GM10248 (cell line): Measurements from ENCODE around the gene ATP5IF1.

ENCODE experiments used
- CTCF ChIA-PET: fragments of 300-600 bp; sonication (Branson Sonifier 250); formaldehyde crosslinking; extraction: SDS; loops from one replicate; lab custom pipeline; 2021; ENCODE audit warnings: antibody characterized with exemption; lab: Yijun Ruan, JAX
- POLR2A ChIA-PET: fragments of 350-650 bp; sonication (Branson Sonifier 250); formaldehyde crosslinking; extraction: SDS; loops from one replicate; lab custom pipeline; 2020; ENCODE audit warnings: antibody characterized with exemption; lab: Yijun Ruan, JAX
- DNase-seq: peaks from one replicate; pipeline ENCODE4 v3.0.0; 2012; ENCODE audit errors: extremely low spot score
- TF ChIP-seq, protein P1 (sequence below): IDR thresholded peaks from 2 replicates; pipeline ENCODE4 v1.5.1; 2012; ENCODE audit warnings: mild to moderate bottlenecking, low read depth; ENCODE audit errors: extremely low read depth, missing control alignments, control extremely low read depth

The ATP5IF1 gene

GRCh38 chr1:28205243-28205642, 30.7 kb upstream of the ATP5IF1 start:
- no peak for DNase-seq
- TF ChIP-seq, protein P1, sequence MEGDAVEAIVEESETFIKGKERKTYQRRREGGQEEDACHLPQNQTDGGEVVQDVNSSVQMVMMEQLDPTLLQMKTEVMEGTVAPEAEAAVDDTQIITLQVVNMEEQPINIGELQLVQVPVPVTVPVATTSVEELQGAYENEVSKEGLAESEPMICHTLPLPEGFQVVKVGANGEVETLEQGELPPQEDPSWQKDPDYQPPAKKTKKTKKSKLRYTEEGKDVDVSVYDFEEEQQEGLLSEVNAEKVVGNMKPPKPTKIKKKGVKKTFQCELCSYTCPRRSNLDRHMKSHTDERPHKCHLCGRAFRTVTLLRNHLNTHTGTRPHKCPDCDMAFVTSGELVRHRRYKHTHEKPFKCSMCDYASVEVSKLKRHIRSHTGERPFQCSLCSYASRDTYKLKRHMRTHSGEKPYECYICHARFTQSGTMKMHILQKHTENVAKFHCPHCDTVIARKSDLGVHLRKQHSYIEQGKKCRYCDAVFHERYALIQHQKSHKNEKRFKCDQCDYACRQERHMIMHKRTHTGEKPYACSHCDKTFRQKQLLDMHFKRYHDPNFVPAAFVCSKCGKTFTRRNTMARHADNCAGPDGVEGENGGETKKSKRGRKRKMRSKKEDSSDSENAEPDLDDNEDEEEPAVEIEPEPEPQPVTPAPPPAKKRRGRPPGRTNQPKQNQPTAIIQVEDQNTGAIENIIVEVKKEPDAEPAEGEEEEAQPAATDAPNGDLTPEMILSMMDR = no peak
- ChIA-PET CTCF (interaction anchor here (0.8 to 11.4 kb wide), 4 partner anchors 9 to 265 kb away, joined by 3 to 247 read pairs (median 6); partner anchors contain the start of gene EYA3), POLR2A (interaction anchor here (0.6 kb wide), 1 partner anchor 438 kb away, joined by 4 read pairs; no protein-coding TSS in a partner anchor)

DNA sequence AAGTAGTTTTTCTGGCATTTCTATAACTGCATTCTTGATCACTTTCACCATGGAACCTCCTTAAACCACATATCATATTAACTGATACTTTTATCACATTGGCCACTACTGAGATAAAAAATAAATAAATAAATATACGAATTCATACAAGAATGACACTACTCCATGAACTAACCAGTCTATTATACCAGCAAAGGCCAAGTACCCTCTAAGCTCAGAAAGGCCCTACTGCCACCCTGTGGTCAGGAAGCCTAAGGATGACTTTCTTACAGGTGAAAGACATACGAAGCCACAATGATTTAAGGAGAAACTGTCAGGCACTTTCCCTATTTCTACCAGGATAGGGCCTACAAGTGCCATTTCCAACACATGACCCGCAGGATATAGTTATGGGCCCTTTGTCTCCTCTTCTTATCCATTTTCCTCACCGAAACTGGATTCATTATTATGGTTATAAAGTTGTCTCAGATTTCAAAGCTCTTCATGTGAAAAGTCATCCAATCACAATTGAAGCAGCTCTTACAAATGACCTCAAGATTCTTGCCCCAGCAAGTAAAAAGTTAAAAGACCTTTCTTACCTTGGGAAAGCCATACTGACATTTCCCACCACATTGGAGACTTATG, 27.0 kb upstream of the ATP5IF1 start:
- TF ChIP-seq, protein P1 = peak; percentile 74
- DNase-seq = peak; percentile 63
- ChIA-PET CTCF (interaction anchor here (0.7 to 11.4 kb wide), 44 partner anchors 9 to 668 kb away, joined by 3 to 247 read pairs (median 4); partner anchors contain the start of genes EYA3, PPP1R8 and XKR8), POLR2A (interaction anchor here (2.1 kb wide), 1 partner anchor 117 kb away, joined by 5 read pairs; no protein-coding TSS in a partner anchor)

DNA sequence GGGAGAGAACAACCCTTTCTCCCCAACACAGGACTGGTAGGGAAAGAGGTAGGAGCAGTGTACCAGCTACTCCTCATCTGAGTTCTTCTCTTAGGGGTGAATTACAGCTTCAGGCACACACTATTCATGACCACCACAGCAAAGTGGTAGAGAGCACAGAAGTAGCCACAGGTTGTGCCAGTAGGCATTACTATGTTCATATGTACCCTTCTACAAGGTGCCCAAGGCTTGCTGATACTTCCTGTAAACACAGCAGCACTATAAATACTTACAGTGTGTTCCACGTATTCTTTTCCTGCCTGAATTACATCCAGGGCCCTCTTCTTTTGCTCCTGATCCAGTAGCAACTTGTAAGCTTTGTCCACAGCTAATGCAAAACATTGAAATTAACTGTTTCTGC, 26.2 kb upstream of the ATP5IF1 start:
- TF ChIP-seq, protein P1 = no peak
- no peak for DNase-seq
- ChIA-PET POLR2A (interaction anchor here (2.1 kb wide), 1 partner anchor 118 kb away, joined by 5 read pairs; no protein-coding TSS in a partner anchor), CTCF (interaction anchor here (0.7 to 11.4 kb wide), 38 partner anchors 8 to 667 kb away, joined by 3 to 247 read pairs (median 6); partner anchors contain the start of genes EYA3 and XKR8)

DNA sequence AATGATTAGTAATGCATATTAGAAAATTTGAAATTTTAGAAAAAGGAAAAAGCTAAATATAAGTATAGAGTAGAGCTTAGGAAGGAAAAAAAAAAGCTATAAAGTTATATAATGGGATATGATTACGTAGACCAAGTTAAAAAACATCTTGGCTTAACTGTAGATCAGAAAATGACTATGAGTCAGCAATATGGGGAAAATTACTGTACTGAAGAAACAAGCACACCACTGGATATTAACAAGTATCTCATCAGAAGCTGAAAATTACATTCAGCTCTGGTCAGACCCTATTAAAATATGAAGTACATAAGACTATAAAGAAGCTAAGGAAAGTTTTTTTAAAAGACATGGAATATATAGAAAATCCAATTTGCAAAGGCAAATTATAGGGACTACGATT, 22.6 kb upstream of the ATP5IF1 start:
- ChIA-PET POLR2A (interaction anchor here (0.7 kb wide), 1 partner anchor 52 kb away, joined by 3 read pairs; no protein-coding TSS in a partner anchor), CTCF (interaction anchor here (0.7 to 11.4 kb wide), 6 partner anchors 12 to 356 kb away, joined by 3 to 247 read pairs (median 3); partner anchors contain the start of gene EYA3)
- TF ChIP-seq, protein P1 = no peak
- no peak for DNase-seq

DNA sequence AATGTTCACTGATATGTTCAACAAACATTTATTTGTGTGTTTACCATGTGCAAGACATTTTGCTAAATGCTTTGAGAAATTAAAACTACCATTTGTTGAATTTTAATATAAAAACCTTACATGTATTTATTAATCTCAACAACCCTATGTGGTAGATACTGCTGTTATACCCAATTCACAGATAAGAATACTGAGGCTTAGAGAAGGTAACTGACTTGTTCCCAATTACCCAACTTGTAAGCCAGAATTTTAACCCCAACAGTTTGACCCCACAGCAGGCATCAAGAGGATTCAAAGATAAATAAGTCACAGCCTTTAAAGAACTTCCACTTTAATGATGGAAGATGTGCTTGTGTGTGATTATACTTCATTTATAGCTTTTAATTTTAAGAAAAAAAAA, 6.8 kb upstream of the ATP5IF1 start:
- TF ChIP-seq, protein P1 = no peak
- ChIA-PET POLR2A (no interaction called here), CTCF (interaction anchor here (1.0 kb wide), 1 partner anchor 20 kb away, joined by 3 read pairs; no protein-coding TSS in a partner anchor)
- DNase-seq = no peak

GRCh38 chr1:28229996-28230395, 5.9 kb upstream of the ATP5IF1 start:
- TF ChIP-seq, protein P1 = no peak
- DNase-seq = no peak
- ChIA-PET POLR2A (no interaction called here), CTCF (interaction anchor here (2.9 kb wide), 1 partner anchor 21 kb away, joined by 9 read pairs; no protein-coding TSS in a partner anchor)
